Endothelial cell of umbilical vein (primary cell): ENCODE measurements around the gene VSIG10. TPM values are rescaled to one million over a fixed set of nuclear protein-coding genes. Genes with fewer than 3 reads are reported as not detected.
A peak's percentile ranks its signal among the peaks of the same experiment; 100 is the strongest.

Experiments
- BruUV-seq: library from RNA; stranded (reverse); fragments of 400-500 nt; replicated peaks from 2 replicates; lab custom pipeline; 2021; lab: Mats Ljungman, UMichigan
- CTCF ChIA-PET: fragments of 300-600, 350-600 bp; sonication (Branson Sonifier 250); formaldehyde crosslinking; loops from one replicate; lab custom pipeline; 2021; ENCODE audit warnings: antibody characterized with exemption, inconsistent platforms; lab: Charles Lee
- POLR2A ChIA-PET: fragments of 300-600, 350-600 bp; sonication (Branson Sonifier 250); formaldehyde crosslinking; loops from one replicate; lab custom pipeline; 2021; ENCODE audit warnings: antibody characterized with exemption, inconsistent platforms; lab: Charles Lee
- DNase-seq: peaks from one replicate; pipeline ENCODE4 v3.0.0-alpha.2; 2011; ENCODE audit warnings: low read depth, low spot score
- FAIRE-seq: peaks from 2 replicates; lab custom pipeline; 2011; peaks lifted over from hg19 to GRCh38; lab: Jason Lieb, UNC
- H2AFZ ChIP-seq: 2 replicates; pipeline ENCODE4 v1.6.0; 2012; ENCODE audit warnings: low read depth, low read length, control low read depth, inconsistent platforms
- H3K27ac ChIP-seq: 2 replicates; pipeline ENCODE4 v1.5.1; 2011; ENCODE audit warnings: low read depth, mild to moderate bottlenecking, control low read depth, low read length, moderate library complexity; ENCODE audit not compliant: insufficient read depth
- H3K27me3 ChIP-seq, 2 experiments: 2 replicates each; pipeline versions ENCODE4 v1.6.0 to v1.6.1; 2011; ENCODE audit warnings: low read length in 2 of 2, mixed read lengths in 1 of 2; ENCODE audit not compliant: control insufficient read depth in 2 of 2, insufficient read depth in 2 of 2
- H3K36me3 ChIP-seq, 2 experiments: 2 replicates in 1 of 2; 3 replicates in 1 of 2; pipeline ENCODE4 v1.5.1; 2011; ENCODE audit warnings: low read length in 2 of 2, mild to moderate bottlenecking in 1 of 2, moderate library complexity in 1 of 2; ENCODE audit not compliant: control insufficient read depth in 2 of 2, insufficient read depth in 2 of 2; ENCODE audit errors: extremely low read depth in 1 of 2
- H3K4me1 ChIP-seq: 3 replicates; pipeline ENCODE4 v1.5.1; 2011; ENCODE audit warnings: mild to moderate bottlenecking, low read length; ENCODE audit not compliant: control insufficient read depth, insufficient read depth; ENCODE audit errors: extremely low read depth
- H3K4me2 ChIP-seq: 2 replicates; pipeline ENCODE4 v1.6.1; 2011; ENCODE audit warnings: low read length, control low read depth, mixed read lengths; ENCODE audit not compliant: insufficient read depth
- H3K4me3 ChIP-seq, 3 experiments: fragments of 200-600 bp in 1 of 3; sonication (generic), shearing (Covaris generic) in 1 of 3; replicated peaks in 1 of 3; 2 replicates each; pipeline ENCODE4 v1.5.1; 2011 to 2016; ENCODE audit warnings: control low read depth in 3 of 3, low read length in 3 of 3, mild to moderate bottlenecking in 2 of 3, inconsistent platforms in 1 of 3, low read depth in 1 of 3, moderate library complexity in 1 of 3; ENCODE audit not compliant: insufficient read depth in 1 of 3
- H3K79me2 ChIP-seq: 2 replicates; pipeline ENCODE4 v1.6.0; 2012; ENCODE audit warnings: low read length, inconsistent platforms; ENCODE audit not compliant: control insufficient read depth, insufficient read depth
- H3K9ac ChIP-seq: replicated peaks from 2 replicates; pipeline ENCODE3; 2011; ENCODE audit warnings: low read length, control low read depth; ENCODE audit not compliant: insufficient read depth; ENCODE audit errors: extremely low read depth
- H3K9me1 ChIP-seq: replicated peaks from 3 replicates; pipeline ENCODE4 v1.6.0; 2011; ENCODE audit warnings: mild to moderate bottlenecking, low read length; ENCODE audit not compliant: control insufficient read depth, insufficient read depth; ENCODE audit errors: extremely low read depth
- H3K9me3 ChIP-seq: replicated peaks from 2 replicates; pipeline ENCODE4 v1.5.1; 2012; ENCODE audit warnings: low read length, inconsistent platforms; ENCODE audit not compliant: control insufficient read depth, insufficient read depth
- H4K20me1 ChIP-seq: replicated peaks from 2 replicates; pipeline ENCODE3; 2011; ENCODE audit warnings: mild to moderate bottlenecking, low read length; ENCODE audit not compliant: control insufficient read depth, insufficient read depth; ENCODE audit errors: extremely low read depth
- CTCF ChIP-seq, 2 donors: IDR thresholded peaks; 1 replicate in 1 of 2; 2 replicates in 1 of 2; pipeline ENCODE4 v1.5.1; 2011; ENCODE audit warnings: low read length in 2 of 2, mild to moderate bottlenecking in 2 of 2, moderate library complexity in 2 of 2, control low read depth in 1 of 2, inconsistent platforms in 1 of 2, low read depth in 1 of 2; ENCODE audit not compliant: insufficient read depth in 1 of 2; ENCODE audit errors: extremely low read depth in 1 of 2
- EZH2 ChIP-seq: IDR thresholded peaks from 2 replicates; pipeline ENCODE4 v1.6.1; 2012; ENCODE audit warnings: borderline replicate concordance, low read depth, mild to moderate bottlenecking, moderate library complexity, low read length, inconsistent platforms; ENCODE audit not compliant: severe bottlenecking
- FOS ChIP-seq: IDR thresholded peaks from 2 replicates; pipeline ENCODE4 v1.6.1; 2011; ENCODE audit warnings: mild to moderate bottlenecking, low read length, moderate library complexity, borderline replicate concordance; ENCODE audit not compliant: insufficient read depth
- GATA2 ChIP-seq: IDR thresholded peaks from 2 replicates; pipeline ENCODE4 v1.7.0; 2011; ENCODE audit warnings: low read depth, mild to moderate bottlenecking, moderate library complexity, mixed read lengths, low read length; ENCODE audit not compliant: insufficient read length, insufficient read depth
- JUN ChIP-seq: IDR thresholded peaks from 2 replicates; pipeline ENCODE4 v1.6.1; 2011; ENCODE audit warnings: borderline replicate concordance, low read depth; ENCODE audit not compliant: insufficient read length, insufficient read depth
- POLR2A ChIP-seq: IDR thresholded peaks from 2 replicates; pipeline ENCODE4 v1.6.1; 2012; ENCODE audit warnings: low read depth, mild to moderate bottlenecking, control low read depth, low read length
- POLR2AphosphoS5 ChIP-seq: IDR thresholded peaks from 2 replicates; pipeline ENCODE4 v1.6.1; 2012; ENCODE audit warnings: low read depth, mild to moderate bottlenecking, control low read depth, low read length, moderate library complexity; ENCODE audit not compliant: insufficient read depth
- dilution Hi-C: fragments of 300-500 bp; cut with MboI; formaldehyde crosslinking; loops from one replicate; pipeline ENCODE4 v1.15.0; 2019; ENCODE audit warnings: low sequenced_read_pairs; ENCODE audit not compliant: extremely low pct_ligation_motif_present
- intact Hi-C: fragments of 100-400 bp; cut with micrococcal nuclease; formaldehyde crosslinking; loops from one replicate; pipeline ENCODE4 v1.10.0; 2022
- polyA plus RNA-seq, 4 experiments: library from polyadenylated mRNA; depleted of rRNA in 3 of 4; stranded (reverse) in 3 of 4; unstranded in 1 of 4; fragments of >200 nt; gene quantifications; 2 replicates each; pipeline versions ENCODE4 v1.2.1 to v1.2.3, GENCODE V29; 2011 to 2012; ENCODE audit warnings: missing spikeins in 1 of 4
- total RNA-seq: library from RNA; stranded (reverse); gene quantifications from 2 replicates; pipeline ENCODE4 v1.2.3, GENCODE V29; 2021
- TF ChIP-seq, protein P1 (sequence below): IDR thresholded peaks from 2 replicates; pipeline ENCODE4 v1.6.1; 2011; ENCODE audit not compliant: insufficient read depth, insufficient read length

VSIG10 gene
- total and polyA plus RNA-seq, 2 donors (not counting 3 experiments of a cell fraction or from before 2014, with no cell fraction given): 16.3 to 38.4 TPM

GRCh38 chr12:118127867-118128266, 24.1 kb upstream of the VSIG10 start:
- H3K4me2 ChIP-seq: no peak overlapping the region
- no peaks in the 10 kb centered on the region for H4K20me1 ChIP-seq
- no peaks in the 10 kb centered on the region for H3K4me1 ChIP-seq
- no peak for TF ChIP-seq EZH2
- no peak for TF ChIP-seq CTCF (IDR thresholded peaks at IDR 0.05; ENCODE audit: extremely low read depth in 1 of 2, insufficient read depth in 1 of 2, low read depth in 1 of 2, low read length in 2 of 2)
- TF ChIP-seq, protein P1, sequence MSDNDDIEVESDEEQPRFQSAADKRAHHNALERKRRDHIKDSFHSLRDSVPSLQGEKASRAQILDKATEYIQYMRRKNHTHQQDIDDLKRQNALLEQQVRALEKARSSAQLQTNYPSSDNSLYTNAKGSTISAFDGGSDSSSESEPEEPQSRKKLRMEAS: no peak
- no peak for TF ChIP-seq GATA2
- TF ChIP-seq JUN: no peak
- TF ChIP-seq POLR2A: no peak
- TF ChIP-seq POLR2AphosphoS5: no peak
- no peak for TF ChIP-seq FOS
- intact Hi-C loops: no loop called here
- no peak overlapping the region for H2AFZ ChIP-seq
- H3K79me2 ChIP-seq: no peaks in the 10 kb centered on the region
- no peak overlapping the region for H3K4me3 ChIP-seq
- FAIRE-seq (peak; percentile 21), DNase-seq (no peak)
- H3K9me3 ChIP-seq: no peaks in the 10 kb centered on the region
- CTCF ChIA-PET: no interaction called here
- POLR2A ChIA-PET: no interaction called here
- dilution Hi-C loops: no loop called here
- no peak overlapping the region for H3K27ac ChIP-seq
- BruUV-seq: no TSS peak
- H3K9me1 ChIP-seq: no peaks in the 10 kb centered on the region
- H3K27me3 ChIP-seq: no peaks in the 10 kb centered on the region
- H3K9ac ChIP-seq: no peak overlapping the region
- H3K36me3 ChIP-seq: no peaks in the 10 kb centered on the region
